GM12874 (cell line): ENCODE data around the gene GRIK1.

Experiments
- CTCF ChIP-seq: IDR thresholded peaks from 2 replicates; pipeline ENCODE4 v1.5.1; 2011; ENCODE audit warnings: low read depth, mild to moderate bottlenecking, control low read depth, low read length, moderate library complexity; ENCODE audit not compliant: insufficient read depth

GRIK1 gene

GRCh38 chr21:29762570-29763082 lies 177.2 kb downstream of the GRIK1 start:
- no peak for TF ChIP-seq CTCF

- no peak for TF ChIP-seq CTCF
These were observed 186.6 kb downstream of the GRIK1 start for GRCh38 chr21:29753216-29753615.

GRCh38 chr21:29751473-29752185 lies 188.2 kb downstream of the GRIK1 start:
- TF ChIP-seq CTCF: no peak

- TF ChIP-seq CTCF: no peak
These were observed 189.8 kb downstream of the GRIK1 start for GRCh38 chr21:29749957-29750356.

GRCh38 chr21:29749223-29749622 lies 190.6 kb downstream of the GRIK1 start:
- no peak for TF ChIP-seq CTCF

GRCh38 chr21:29748391-29749167 lies 191.2 kb downstream of the GRIK1 start:
- no peak for TF ChIP-seq CTCF

- no peak for TF ChIP-seq CTCF
These were observed 198.0 kb downstream of the GRIK1 start for GRCh38 chr21:29741761-29742160.
